Raji (cell line): ENCODE results near the gene CHAMP1.

Experiments
- POLR2A ChIP-seq: IDR thresholded peaks from 2 replicates; pipeline ENCODE4 v1.6.1; 2011; ENCODE audit warnings: low read depth, low read length, control low read depth; ENCODE audit not compliant: insufficient read depth

The CHAMP1 gene

GRCh38 chr13:114285166-114285808 is 29.0 kb upstream of the CHAMP1 start:
- TF ChIP-seq POLR2A: no peak

- TF ChIP-seq POLR2A: no peak
These were observed 27.5 kb upstream of the CHAMP1 start for GRCh38 chr13:114286808-114287207.

GRCh38 chr13:114288157-114288591 is 26.1 kb upstream of the CHAMP1 start:
- TF ChIP-seq POLR2A: no peak

- no peak for TF ChIP-seq POLR2A
These were observed 17.9 kb upstream of the CHAMP1 start for GRCh38 chr13:114296448-114296847.

GRCh38 chr13:114296902-114297301 is 17.4 kb upstream of the CHAMP1 start:
- no peak for TF ChIP-seq POLR2A

GRCh38 chr13:114298866-114299265 is 15.4 kb upstream of the CHAMP1 start:
- TF ChIP-seq POLR2A: no peak

DNA sequence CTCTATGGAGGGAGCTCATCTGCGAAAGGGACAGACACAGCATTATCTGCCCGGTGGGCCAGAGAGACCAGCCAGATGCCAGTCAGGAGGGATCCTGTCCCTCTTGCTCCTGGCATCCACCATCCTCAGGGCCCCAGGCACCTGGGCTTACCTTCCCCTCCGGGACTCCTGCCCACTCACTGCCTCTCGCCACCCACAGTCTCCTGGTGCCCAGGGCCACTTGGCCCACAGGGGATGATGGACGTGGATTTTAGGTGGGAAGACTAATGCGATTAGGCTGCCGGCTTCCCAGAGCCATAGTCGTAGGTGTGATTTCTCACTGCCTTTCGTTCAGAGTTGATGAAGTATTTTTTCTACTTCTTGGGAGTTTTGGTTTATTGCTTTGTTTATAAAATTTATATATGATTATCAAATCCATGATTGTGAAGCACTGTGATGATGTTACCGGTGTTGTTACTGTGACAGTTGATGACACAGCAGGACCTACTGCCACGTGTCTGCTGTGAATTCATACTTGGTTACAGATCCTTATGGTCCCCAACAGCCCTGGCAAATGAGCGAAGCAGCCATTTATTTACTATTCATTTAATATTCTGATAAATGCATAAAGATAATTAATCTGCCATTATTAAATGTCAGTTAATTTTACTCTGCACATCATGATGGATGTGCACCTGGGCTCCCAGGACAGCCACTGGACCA is 14.5 kb upstream of the CHAMP1 start:
- TF ChIP-seq POLR2A: no peak

DNA sequence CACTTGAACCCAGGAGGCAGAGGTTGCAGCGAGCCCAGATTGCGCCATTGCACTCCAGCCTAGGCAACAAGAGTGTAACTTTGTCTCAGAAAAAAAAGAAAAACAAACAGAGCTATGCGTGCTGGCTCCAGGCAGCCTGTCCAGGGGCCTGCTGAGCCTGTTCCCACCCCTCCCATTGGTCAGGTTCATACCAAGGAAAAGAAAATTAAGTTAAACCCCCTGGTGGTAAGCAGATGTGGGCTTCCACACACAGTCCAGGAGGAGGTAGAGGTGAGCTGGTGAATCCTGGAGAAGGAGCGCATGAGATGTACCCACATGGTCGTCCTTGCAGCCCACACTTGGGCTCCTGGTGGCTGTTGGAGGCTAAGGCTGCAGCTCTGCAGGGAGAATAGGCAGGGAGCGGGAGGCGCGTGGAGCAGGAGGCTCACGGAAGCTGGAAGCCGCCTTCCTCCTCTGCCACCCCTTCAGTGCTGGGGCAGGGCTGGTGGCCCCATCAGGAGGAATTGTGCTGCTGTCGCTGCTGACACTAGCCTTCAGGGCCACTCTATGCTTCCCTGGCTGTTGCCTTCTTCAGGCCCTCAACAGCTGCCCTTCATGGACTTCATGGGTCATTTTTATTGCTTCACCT is 10.5 kb upstream of the CHAMP1 start:
- no peak for TF ChIP-seq POLR2A

DNA sequence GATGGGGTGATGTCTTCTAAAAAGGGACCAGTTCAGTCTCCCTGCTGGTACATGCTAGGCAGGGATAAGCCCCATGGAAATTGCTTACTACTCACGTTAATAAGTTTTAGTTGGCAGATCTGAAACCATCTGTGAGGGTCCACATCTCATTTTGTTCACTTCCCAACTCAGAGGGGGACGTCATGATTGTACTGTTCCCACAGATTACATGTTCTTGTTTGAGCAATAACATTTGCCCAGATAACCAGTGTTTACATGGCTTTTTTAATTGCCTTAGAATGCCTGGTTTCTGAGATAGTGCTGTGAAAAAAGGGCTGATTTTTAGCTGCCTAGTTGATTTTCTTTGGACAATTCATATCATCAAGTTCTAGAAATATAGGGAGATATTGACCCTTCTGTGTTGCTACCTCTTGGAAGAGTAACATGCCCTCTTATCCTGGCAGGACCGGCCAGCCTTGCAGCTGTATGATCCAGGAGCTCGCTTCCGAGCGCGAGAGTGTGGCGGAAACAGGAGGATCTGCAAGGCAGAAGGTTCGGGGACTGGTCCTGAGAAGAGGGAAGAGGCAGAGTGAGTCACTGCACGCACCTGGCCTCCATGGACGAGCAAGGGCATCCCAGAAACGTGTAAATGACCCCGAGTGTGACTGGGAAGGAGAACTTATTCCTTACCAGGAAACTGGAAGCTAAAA is 9.8 kb upstream of the CHAMP1 start:
- no peak for TF ChIP-seq POLR2A

DNA sequence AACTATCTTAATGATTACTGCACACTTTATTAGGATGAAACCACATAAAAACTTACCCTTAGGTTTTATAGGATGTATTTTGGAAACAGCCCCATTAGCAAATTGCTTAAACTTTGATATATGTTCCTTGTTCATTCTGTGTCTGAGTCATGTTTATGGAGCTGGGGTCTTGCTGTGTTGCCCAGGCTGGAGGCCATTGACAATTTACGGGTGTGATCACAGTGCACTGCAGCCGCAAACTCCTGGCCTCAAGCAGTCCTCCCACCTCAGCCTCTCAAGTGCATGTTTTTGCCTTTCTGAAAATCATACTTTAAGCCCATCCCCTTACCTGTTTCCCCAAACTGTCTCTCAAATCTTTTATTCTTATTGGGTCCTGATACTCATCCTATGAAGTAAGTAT is 5.2 kb upstream of the CHAMP1 start:
- TF ChIP-seq POLR2A: no peak

DNA sequence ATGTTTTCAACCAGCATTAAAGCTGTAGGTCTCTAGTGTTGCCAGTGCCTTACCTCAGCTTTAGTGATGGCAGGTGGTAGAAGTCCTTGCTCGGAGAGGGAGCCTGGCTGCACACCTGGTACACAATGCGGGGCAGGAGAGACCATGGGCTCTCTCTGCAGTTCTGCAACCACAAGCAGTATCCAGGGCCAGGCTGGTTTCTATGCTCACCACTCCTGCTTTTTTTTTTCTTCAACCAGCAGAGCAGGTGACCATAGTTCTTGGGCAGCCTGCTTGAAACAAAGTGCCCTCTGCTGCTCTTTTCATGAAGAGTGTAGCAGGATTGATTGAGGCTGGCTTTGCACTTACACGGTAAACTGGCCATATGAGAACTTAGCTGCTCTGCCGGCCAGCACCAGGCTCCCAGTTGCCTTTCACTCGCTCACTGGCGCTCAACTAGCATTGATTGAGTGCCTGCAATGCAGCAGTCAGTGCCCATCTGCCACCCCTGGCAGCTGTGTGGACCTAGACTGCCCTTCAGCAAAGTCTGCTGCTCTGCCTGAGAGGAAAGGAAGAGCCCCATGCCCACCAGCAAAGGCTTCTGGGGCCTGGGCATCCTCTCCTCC is 4.4 kb upstream of the CHAMP1 start:
- TF ChIP-seq POLR2A: no peak

DNA sequence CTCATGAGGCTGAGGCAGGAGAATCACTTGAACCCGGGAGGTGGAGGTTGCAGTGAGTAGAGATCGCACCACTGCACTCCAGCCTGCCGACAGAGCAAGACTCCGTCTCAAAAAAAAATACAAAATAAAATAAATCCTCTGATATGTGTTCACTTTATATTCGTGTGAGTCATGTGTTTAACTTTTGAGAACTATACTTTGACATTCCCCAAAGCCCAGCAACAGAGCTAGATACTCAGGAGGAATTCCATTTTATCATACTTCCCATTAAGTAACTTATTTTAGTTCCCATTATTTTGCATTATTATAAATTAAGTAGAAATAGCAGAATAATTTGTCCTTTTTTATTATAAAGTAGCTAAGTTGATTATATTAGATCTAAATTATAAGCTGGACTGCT is 3.3 kb upstream of the CHAMP1 start:
- no peak for TF ChIP-seq POLR2A

DNA sequence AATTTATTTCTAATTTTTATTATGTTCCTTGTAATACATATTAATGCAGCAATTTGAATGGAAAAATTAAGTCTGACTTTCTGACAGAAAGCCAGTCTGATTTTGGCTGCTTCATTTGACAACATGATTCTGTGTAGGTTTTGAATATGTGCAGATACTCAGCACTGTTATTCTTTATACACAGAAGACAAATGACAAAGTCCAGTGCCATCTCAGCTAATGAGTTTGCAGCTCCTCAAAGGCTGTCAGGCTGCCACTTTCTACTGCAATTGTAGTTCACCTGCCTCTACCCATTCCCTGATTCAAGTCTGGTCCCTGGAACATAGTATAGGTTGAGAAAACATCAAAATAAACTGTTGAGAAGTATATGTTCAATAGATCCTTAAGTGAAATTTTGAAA is 2.9 kb upstream of the CHAMP1 start:
- no peak for TF ChIP-seq POLR2A

DNA sequence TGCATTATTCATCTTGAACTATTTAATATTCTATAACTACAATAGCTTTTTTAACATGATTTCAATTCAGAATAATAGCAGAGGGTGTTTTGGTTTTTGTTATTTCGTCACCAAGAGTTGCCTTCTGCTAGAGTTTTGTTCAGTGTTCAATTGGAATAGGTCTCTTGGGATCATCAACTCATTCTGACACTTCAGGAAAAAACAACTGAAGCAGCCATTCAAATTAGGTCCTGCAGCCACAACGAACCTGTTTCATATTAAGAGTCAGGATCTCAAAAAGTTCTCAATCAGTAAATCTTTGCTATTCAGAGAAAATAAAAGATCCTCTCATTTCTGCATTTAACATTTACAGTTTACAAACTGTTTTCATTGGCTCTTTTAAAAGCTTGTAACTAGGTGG is 2.4 kb upstream of the CHAMP1 start:
- TF ChIP-seq POLR2A: no peak
